K562 (cell line): Measurements from ENCODE around the gene FAM72B. TPM values are rescaled to one million over a fixed set of nuclear protein-coding genes. Genes with fewer than 3 reads are reported as not detected.
"Not testable (repeated sequence)": the region's sequence is repeated elsewhere in the genome, so short reads cannot be mapped to it uniquely, and the experiment has no call there.

Source experiments
- ATAC-seq: fragments of 200-7000 bp; cut with Tn5 transposase; 3 replicates; pipeline ENCODE4 v1.9.1; 2020; ENCODE audit warnings: moderate library complexity
- BruUV-seq: library from RNA; stranded (reverse); fragments of 400-500 nt; replicated peaks from 2 replicates; lab custom pipeline; 2021; lab: Mats Ljungman, UMichigan
- CTCF ChIA-PET: fragments of 300-600 bp; formaldehyde crosslinking; extraction: SDS; loops from one replicate; lab custom pipeline; 2021; ENCODE audit warnings: low intra/inter-chr PET ratio; lab: Yijun Ruan, JAX
- POLR2A ChIA-PET: fragments of 300-600, 350-650 bp; sonication (Branson Sonifier 250); formaldehyde crosslinking; extraction: SDS; loops from one replicate; lab custom pipeline; 2021; ENCODE audit warnings: antibody characterized with exemption, inconsistent platforms; lab: Yijun Ruan, JAX
- DNase-seq, 4 experiments: peaks; one replicate each; pipeline versions ENCODE4 v3.0.0 to v3.0.0-alpha.2; 2011 to 2018; ENCODE audit warnings: low spot score in 3 of 4, mixed read lengths in 3 of 4; ENCODE audit errors: extremely low read depth in 1 of 4
- FAIRE-seq: peaks from 2 replicates; lab custom pipeline; 2011; peaks lifted over from hg19 to GRCh38; lab: Jason Lieb, UNC
- H2AFZ ChIP-seq: 2 replicates; pipeline ENCODE4 v1.6.0; 2011; ENCODE audit warnings: low read depth, low read length, control low read depth, inconsistent platforms
- H3K27ac ChIP-seq: fragments of 200-600 bp; 3 replicates; pipeline ENCODE4 v1.8.0; 2011; ENCODE audit warnings: low read depth, mild to moderate bottlenecking, control low read depth, inconsistent platforms, low read length, moderate library complexity, mixed read lengths; ENCODE audit errors: extremely low read depth
- H3K27me3 ChIP-seq, 2 experiments: fragments of 300-600 bp in 1 of 2; 2 replicates in 1 of 2; 3 replicates in 1 of 2; pipeline versions ENCODE4 v1.6.0 to v1.8.0; 2011; ENCODE audit warnings: inconsistent platforms in 2 of 2, low read length in 2 of 2, mild to moderate bottlenecking in 1 of 2, mixed read lengths in 1 of 2, moderate library complexity in 1 of 2; ENCODE audit not compliant: control insufficient read depth in 2 of 2, insufficient read depth in 2 of 2
- H3K36me3 ChIP-seq: fragments of 300-600 bp; 3 replicates; pipeline ENCODE4 v1.8.0; 2011; ENCODE audit warnings: mild to moderate bottlenecking, low read length, inconsistent platforms; ENCODE audit not compliant: control insufficient read depth, insufficient read depth
- H3K4me1 ChIP-seq, 2 experiments: fragments of 200-600 bp in 1 of 2; replicated peaks in 1 of 2; 2 replicates in 1 of 2; 3 replicates in 1 of 2; pipeline versions ENCODE4 v1.5.1 to v1.8.0; 2011; ENCODE audit warnings: inconsistent platforms in 2 of 2, low read length in 2 of 2, mild to moderate bottlenecking in 1 of 2, mixed read lengths in 1 of 2, moderate library complexity in 1 of 2; ENCODE audit not compliant: control insufficient read depth in 2 of 2, insufficient read depth in 2 of 2
- H3K4me2 ChIP-seq: 2 replicates; pipeline ENCODE4 v1.6.1; 2011; ENCODE audit warnings: low read length, control low read depth, inconsistent platforms, mixed read lengths; ENCODE audit not compliant: insufficient read depth
- H3K4me3 ChIP-seq: fragments of 200-600 bp; sonication (generic), shearing (Covaris generic); 2 replicates; pipeline ENCODE4 v1.5.1; 2016; ENCODE audit warnings: control low read depth, inconsistent platforms
- H3K79me2 ChIP-seq: fragments of 200-600 bp; 3 replicates; pipeline ENCODE4 v1.8.0; 2011; ENCODE audit warnings: low read length, inconsistent platforms; ENCODE audit not compliant: control insufficient read depth, insufficient read depth
- H3K9ac ChIP-seq, 2 experiments: 2 replicates each; pipeline versions ENCODE4 v1.6.0 to v1.6.1; 2011; ENCODE audit warnings: low read depth in 2 of 2, low read length in 2 of 2, control low read depth in 1 of 2, inconsistent platforms in 1 of 2, mild to moderate bottlenecking in 1 of 2, mixed read lengths in 1 of 2; ENCODE audit not compliant: insufficient read depth in 1 of 2
- H3K9me1 ChIP-seq: one replicate; pipeline ENCODE4 v1.6.0; 2011; ENCODE audit warnings: inconsistent platforms, mild to moderate bottlenecking, low read length, moderate library complexity; ENCODE audit not compliant: control insufficient read depth, insufficient read depth
- H3K9me3 ChIP-seq: replicated peaks from 2 replicates; pipeline ENCODE4 v1.5.1; 2011; ENCODE audit warnings: low read depth, low read length, inconsistent platforms; ENCODE audit not compliant: control insufficient read depth, insufficient read depth
- H4K20me1 ChIP-seq: replicated peaks from 2 replicates; pipeline ENCODE4 v1.6.1; 2011; ENCODE audit warnings: low read length, inconsistent platforms, mixed read lengths; ENCODE audit not compliant: control insufficient read depth, insufficient read depth
- ASH1L ChIP-seq: fragments of 450-650 bp; IDR thresholded peaks from 2 replicates; pipeline ENCODE4 v1.6.1; 2018; ENCODE audit warnings: borderline replicate concordance, mild to moderate bottlenecking, low read depth; ENCODE audit not compliant: partially characterized antibody
- ATF7 ChIP-seq: fragments of 450-650 bp; IDR thresholded peaks from 2 replicates; pipeline ENCODE4 v1.7.1; 2014; ENCODE audit warnings: mild to moderate bottlenecking, moderate library complexity
- CHD2 ChIP-seq: IDR thresholded peaks from 2 replicates; pipeline ENCODE4 v1.6.1; 2011; ENCODE audit warnings: low read depth, low read length
- CXXC5 ChIP-seq: fragments of 250-450 bp; sonication (Bioruptor Pico); IDR thresholded peaks from 2 replicates; pipeline ENCODE4 v1.8.0; 2022; ENCODE audit warnings: inconsistent platforms, mild to moderate bottlenecking, moderate library complexity
- HNRNPLL ChIP-seq: fragments of 200-400 bp; formaldehyde crosslinking; IDR thresholded peaks from 2 replicates; pipeline ENCODE4 v1.6.1; 2017; ENCODE audit warnings: low read length, low read depth, mild to moderate bottlenecking; ENCODE audit not compliant: poor library complexity, severe bottlenecking
- SP2 ChIP-seq: IDR thresholded peaks from 2 replicates; pipeline ENCODE4 v1.6.1; 2011; ENCODE audit warnings: mild to moderate bottlenecking, low read depth, low read length, moderate library complexity; ENCODE audit not compliant: poor library complexity, severe bottlenecking; ENCODE audit errors: extremely low read depth
- WGBS: fragments of 100-300 bp; shearing (Covaris generic); methylation state at CpG from one replicate; pipeline ENCODE4 v1.1.6; 2016; ENCODE audit warnings: low coverage, mixed read lengths; ENCODE audit not compliant: insufficient coverage; ENCODE audit errors: missing lambda C conversion rate; 5-methylcytosine and 5-hydroxymethylcytosine counted together
- in situ Hi-C: fragments of 300-500 bp; cut with MboI; formaldehyde crosslinking; loops from 4 replicates; pipeline ENCODE4 v1.15.0; 2018; ENCODE audit warnings: inconsistent platforms, mixed read lengths
- intact Hi-C: fragments of 100-400 bp; cut with micrococcal nuclease; formaldehyde crosslinking; loops from 2 replicates; pipeline ENCODE4 v1.14.2; 2022
- polyA plus RNA-seq, 8 experiments: library from polyadenylated mRNA; depleted of rRNA in 4 of 8; stranded (reverse) in 5 of 8; unstranded in 3 of 8; fragments of >200 nt; fragmentation: Nextera tagmentation in 2 of 8; fragmentation: Illumina TruSeq in 1 of 8; extraction: Ambion mirVana in 2 of 8; extraction: Trizol in 1 of 8; gene quantifications; 2 replicates each; pipeline versions ENCODE4 v1.2.1 to v1.2.3, GENCODE V29; 2011 to 2014; ENCODE audit warnings: inconsistent platforms in 1 of 8, missing spikeins in 1 of 8
- total RNA-seq, 7 experiments: library from RNA; depleted of rRNA in 6 of 7; stranded (reverse); fragments of >200 nt in 6 of 7; fragmentation: Illumina TruSeq in 2 of 7; extraction: Trizol in 2 of 7; gene quantifications; 2 replicates each; pipeline versions ENCODE4 v1.2.1 to v1.2.3, GENCODE V29; 2011 to 2021; ENCODE audit warnings: low replicate concordance in 1 of 7
- TF ChIP-seq, protein P1 (sequence below), 2 experiments: IDR thresholded peaks in 1 of 2; conservative IDR thresholded peaks in 1 of 2; 2 replicates each; pipeline ENCODE4 v1.6.1; 2016; ENCODE audit warnings: low read depth in 2 of 2, mild to moderate bottlenecking in 1 of 2, missing compliant biosample characterization in 1 of 2, missing genetic modification characterization in 1 of 2, moderate library complexity in 1 of 2
- TF ChIP-seq, protein P2 (sequence below): fragments of 450-650 bp; IDR thresholded peaks from 2 replicates; pipeline ENCODE4 v1.6.1; 2016

FAM72B gene
- total and polyA plus RNA-seq, 9 of the 15 experiments (the other 6 are each of a cell fraction or from before 2014, with no cell fraction given): 11.8 to 61.7 (median 31.5) TPM

DNA sequence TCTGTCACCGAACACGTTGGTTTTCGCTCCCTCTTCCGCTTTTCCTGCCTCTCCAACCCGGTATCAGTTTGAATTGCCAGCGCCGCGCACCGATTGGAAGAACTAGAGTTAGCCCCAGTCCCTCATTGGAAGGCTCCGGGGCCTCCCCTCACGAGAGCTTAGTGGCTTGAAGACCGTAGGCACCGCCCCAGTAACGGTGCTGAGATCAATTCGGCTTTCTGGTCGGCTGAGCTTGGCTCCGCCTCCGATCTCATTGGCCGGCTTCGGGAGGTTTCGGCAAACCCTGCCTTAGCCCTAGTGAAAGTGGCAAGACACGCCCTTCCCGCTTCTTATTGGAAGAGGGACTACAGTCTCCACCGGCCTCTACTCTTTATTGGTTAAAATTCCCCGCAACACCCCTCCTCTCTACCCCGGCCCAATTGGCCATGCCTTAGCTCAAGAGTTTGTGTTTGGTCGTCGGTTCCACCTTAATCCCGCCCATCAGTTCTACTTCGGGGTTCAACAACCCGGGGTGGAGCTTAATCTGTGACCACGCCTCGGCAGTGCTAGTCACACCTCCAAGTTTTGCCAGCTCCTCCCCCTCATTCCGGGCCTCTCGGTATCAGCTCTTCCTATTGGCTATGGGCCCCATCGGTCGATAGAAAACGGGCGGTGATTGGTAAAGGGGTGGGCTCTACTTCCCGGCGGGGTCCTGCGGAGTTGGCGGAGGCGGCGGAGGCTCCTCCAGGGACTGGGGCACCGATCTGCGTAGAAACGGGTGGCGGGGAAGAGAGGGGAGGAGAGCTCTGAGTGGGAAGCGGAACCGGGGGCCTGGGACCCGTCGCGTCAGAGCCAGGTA, at the start of gene FAM72B, which contains the start of gene SRGAP2C (continued):
- TF ChIP-seq, protein P1, sequence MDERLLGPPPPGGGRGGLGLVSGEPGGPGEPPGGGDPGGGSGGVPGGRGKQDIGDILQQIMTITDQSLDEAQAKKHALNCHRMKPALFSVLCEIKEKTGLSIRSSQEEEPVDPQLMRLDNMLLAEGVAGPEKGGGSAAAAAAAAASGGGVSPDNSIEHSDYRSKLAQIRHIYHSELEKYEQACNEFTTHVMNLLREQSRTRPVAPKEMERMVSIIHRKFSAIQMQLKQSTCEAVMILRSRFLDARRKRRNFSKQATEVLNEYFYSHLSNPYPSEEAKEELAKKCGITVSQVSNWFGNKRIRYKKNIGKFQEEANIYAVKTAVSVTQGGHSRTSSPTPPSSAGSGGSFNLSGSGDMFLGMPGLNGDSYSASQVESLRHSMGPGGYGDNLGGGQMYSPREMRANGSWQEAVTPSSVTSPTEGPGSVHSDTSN (CRISPR knock-in tag; IDR thresholded peaks at IDR 0.05; ENCODE audit: low read depth): peak; percentile 64; the same call in 1 of the 2 replicates
- TF ChIP-seq, protein P1 (tag; conservative IDR thresholded peaks at IDR 0.05; ENCODE audit: low read depth): peak; percentile 96
- TF ChIP-seq ASH1L (peak; percentile 94), ATF7 (peak; percentile 74), SP2 (peak; percentile 46), CXXC5 (CRISPR knock-in tag) (peak; percentile 77), HNRNPLL (peak; percentile 96), CHD2 (peak; percentile 54)
- TF ChIP-seq, protein P2, sequence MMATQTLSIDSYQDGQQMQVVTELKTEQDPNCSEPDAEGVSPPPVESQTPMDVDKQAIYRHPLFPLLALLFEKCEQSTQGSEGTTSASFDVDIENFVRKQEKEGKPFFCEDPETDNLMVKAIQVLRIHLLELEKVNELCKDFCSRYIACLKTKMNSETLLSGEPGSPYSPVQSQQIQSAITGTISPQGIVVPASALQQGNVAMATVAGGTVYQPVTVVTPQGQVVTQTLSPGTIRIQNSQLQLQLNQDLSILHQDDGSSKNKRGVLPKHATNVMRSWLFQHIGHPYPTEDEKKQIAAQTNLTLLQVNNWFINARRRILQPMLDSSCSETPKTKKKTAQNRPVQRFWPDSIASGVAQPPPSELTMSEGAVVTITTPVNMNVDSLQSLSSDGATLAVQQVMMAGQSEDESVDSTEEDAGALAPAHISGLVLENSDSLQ: peak; percentile 99

DNA sequence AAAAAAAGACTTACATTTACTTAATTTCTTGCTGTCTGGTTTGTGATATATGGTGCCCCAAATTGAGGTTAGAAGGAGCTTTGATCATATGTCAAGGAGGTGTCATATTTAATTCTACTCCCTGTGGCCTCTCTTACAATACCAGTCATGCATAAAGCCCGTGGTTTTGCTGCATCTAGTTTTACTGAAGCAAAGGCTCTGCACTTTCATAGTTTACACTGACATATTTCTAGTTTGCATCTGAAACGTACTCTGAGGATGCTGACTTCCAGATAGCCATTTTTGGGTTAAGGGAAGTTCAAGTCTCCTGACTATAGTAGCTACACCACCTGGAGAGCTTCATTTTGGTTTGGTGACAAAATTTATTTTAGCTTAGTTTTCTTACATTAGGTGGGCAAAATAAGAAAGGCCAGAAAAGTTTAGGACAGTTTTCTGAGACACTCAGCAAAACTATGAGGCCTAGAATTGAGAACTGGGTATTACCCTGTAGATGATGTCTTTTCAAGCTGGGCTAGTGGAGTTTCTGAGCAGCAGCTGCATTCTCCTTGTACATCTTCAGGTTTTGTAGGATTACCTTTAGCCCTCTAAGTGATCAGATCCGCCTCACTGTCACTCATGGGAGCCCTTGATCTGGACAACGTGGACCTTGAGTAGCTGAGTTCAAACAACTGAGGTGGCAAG, 48.4 kb upstream of the FAM72B start:
- H3K9me1 ChIP-seq, intact Hi-C loops, H3K79me2 ChIP-seq, FAIRE-seq, H3K9me3 ChIP-seq, DNase-seq, ATAC-seq, H3K9ac ChIP-seq, H3K27ac ChIP-seq, H3K4me2 ChIP-seq, H3K36me3 ChIP-seq, H3K4me1 ChIP-seq, CTCF ChIA-PET, H3K4me3 ChIP-seq, H4K20me1 ChIP-seq, POLR2A ChIA-PET, in situ Hi-C loops, H2AFZ ChIP-seq, BruUV-seq, H3K27me3 ChIP-seq: not testable (repeated sequence)
- 20% methylated on average over 1 of the region's 4 CpGs for WGBS
